Panc1 (cell line): ENCODE results near the gene LPP. TPM values are rescaled to one million over a fixed set of nuclear protein-coding genes. Genes with fewer than 3 reads are reported as not detected.

Experiments
- ATAC-seq: fragments of 200-7000 bp; cut with Tn5 transposase; 2 replicates; pipeline ENCODE4 v1.9.1; 2020; ENCODE audit warnings: mild to moderate bottlenecking, moderate library complexity
- BruUV-seq: library from RNA; stranded (reverse); fragments of 400-500 nt; replicated peaks from 2 replicates; lab custom pipeline; 2021; lab: Mats Ljungman, UMichigan
- CTCF ChIA-PET: fragments of 300-600 bp; sonication (Branson Sonifier 250); formaldehyde crosslinking; loops from one replicate; lab custom pipeline; 2022; ENCODE audit warnings: antibody characterized with exemption; lab: Charles Lee
- POLR2A ChIA-PET: fragments of 300-600 bp; sonication (Branson Sonifier 250); formaldehyde crosslinking; loops from one replicate; lab custom pipeline; 2022; ENCODE audit warnings: antibody characterized with exemption; lab: Charles Lee
- DNase-seq: peaks from one replicate; pipeline ENCODE4 v3.0.0-alpha.2; 2010; ENCODE audit warnings: low read depth, low spot score
- H3K27ac ChIP-seq: 2 replicates; pipeline ENCODE4 v1.5.1; 2011; ENCODE audit warnings: mild to moderate bottlenecking, low read length, inconsistent platforms
- H3K27me3 ChIP-seq: fragments of 200-500 bp; sonication (Bioruptor generic); 2 replicates; pipeline ENCODE4 v1.6.0; 2014; ENCODE audit warnings: low read length, inconsistent platforms; ENCODE audit not compliant: control insufficient read depth, insufficient read depth
- H3K36me3 ChIP-seq: fragments of 200-500 bp; sonication (Bioruptor generic); 2 replicates; pipeline ENCODE4 v1.5.1; 2014; ENCODE audit warnings: inconsistent platforms, mild to moderate bottlenecking, low read length, moderate library complexity; ENCODE audit not compliant: control insufficient read depth, insufficient read depth
- H3K4me1 ChIP-seq: 2 replicates; pipeline ENCODE4 v1.5.1; 2011; ENCODE audit warnings: inconsistent platforms, mild to moderate bottlenecking, low read length, moderate library complexity; ENCODE audit not compliant: control insufficient read depth, insufficient read depth
- H3K4me3 ChIP-seq, 2 experiments: 2 replicates each; pipeline ENCODE4 v1.5.1; 2011 to 2012; ENCODE audit warnings: low read depth in 2 of 2, low read length in 2 of 2, mild to moderate bottlenecking in 2 of 2, inconsistent platforms in 1 of 2, moderate library complexity in 1 of 2
- H3K9me3 ChIP-seq: fragments of 200-500 bp; sonication (Bioruptor generic); 2 replicates; pipeline ENCODE4 v1.5.1; 2014; ENCODE audit warnings: low read depth, mild to moderate bottlenecking, inconsistent platforms, low read length, moderate library complexity; ENCODE audit not compliant: control insufficient read depth, insufficient read depth
- CTCF ChIP-seq: fragments of 450-650 bp; IDR thresholded peaks from 2 replicates; pipeline ENCODE4 v1.5.1; 2017; ENCODE audit warnings: mild to moderate bottlenecking
- POLR2AphosphoS5 ChIP-seq: IDR thresholded peaks from 2 replicates; pipeline ENCODE4 v1.6.1; 2012; ENCODE audit warnings: mild to moderate bottlenecking, low read depth, low read length, moderate library complexity
- SIN3A ChIP-seq: IDR thresholded peaks from 2 replicates; pipeline ENCODE4 v1.6.1; 2012; ENCODE audit warnings: low read depth, mild to moderate bottlenecking, low read length, moderate library complexity, borderline replicate concordance; ENCODE audit not compliant: insufficient read depth
- TCF7L2 ChIP-seq: IDR thresholded peaks from 2 replicates; pipeline ENCODE4 v1.6.1; 2011; ENCODE audit warnings: mild to moderate bottlenecking, low read depth, low read length, inconsistent platforms
- in situ Hi-C: cut with HindIII; loops from 2 replicates; pipeline ENCODE4 v1.10.0; 2016; ENCODE audit warnings: low sequenced_read_pairs, low pct_unique_long_range_greater_than_20kb
- intact Hi-C: fragments of 100-400 bp; cut with micrococcal nuclease; formaldehyde crosslinking; loops from one replicate; pipeline ENCODE4 v1.10.0; 2022; ENCODE audit not compliant: unreplicated experiment
- total RNA-seq: library from RNA; stranded (reverse); gene quantifications from one replicate; pipeline ENCODE4 v1.2.1, GENCODE V29; 2021; ENCODE audit not compliant: unreplicated experiment
- TF ChIP-seq, protein P1 (sequence below), 2 experiments: IDR thresholded peaks; 2 replicates each; pipeline ENCODE4 v1.6.1; 2011 to 2012; ENCODE audit warnings: low read depth in 2 of 2, control low read depth in 1 of 2, low read length in 1 of 2, mild to moderate bottlenecking in 1 of 2, moderate library complexity in 1 of 2; ENCODE audit not compliant: insufficient read depth in 1 of 2

Gene LPP
- total RNA-seq, 1 experiment from 2014 or later, result 90.0 TPM

GRCh38 chr3:188268336-188268735 lies 114.4 kb downstream of the LPP start:
- no peaks in the 10 kb centered on the region for H3K36me3 ChIP-seq
- H3K27ac ChIP-seq, result peak overlapping the region; percentile 73
- CTCF ChIA-PET, result interaction anchor here (0.7 kb wide), 1 partner anchor 148 kb away, joined by 3 read pairs; no protein-coding TSS in a partner anchor
- intact Hi-C loops, result loop anchor here (10.0 kb wide), 1 partner anchor 114 kb away; the partner anchor contains the start of gene LPP
- DNase-seq (no peak), ATAC-seq (no peak)
- no peaks in the 10 kb centered on the region for H3K9me3 ChIP-seq
- in situ Hi-C loops, result no loop called here
- no TSS peak for BruUV-seq
- no peaks in the 10 kb centered on the region for H3K27me3 ChIP-seq
- H3K4me1 ChIP-seq, result peaks cover 93% of the 10 kb centered on the region
- TF ChIP-seq CTCF (no peak), SIN3A (no peak), POLR2AphosphoS5 (no peak), TCF7L2 (no peak)
- TF ChIP-seq, protein P1, sequence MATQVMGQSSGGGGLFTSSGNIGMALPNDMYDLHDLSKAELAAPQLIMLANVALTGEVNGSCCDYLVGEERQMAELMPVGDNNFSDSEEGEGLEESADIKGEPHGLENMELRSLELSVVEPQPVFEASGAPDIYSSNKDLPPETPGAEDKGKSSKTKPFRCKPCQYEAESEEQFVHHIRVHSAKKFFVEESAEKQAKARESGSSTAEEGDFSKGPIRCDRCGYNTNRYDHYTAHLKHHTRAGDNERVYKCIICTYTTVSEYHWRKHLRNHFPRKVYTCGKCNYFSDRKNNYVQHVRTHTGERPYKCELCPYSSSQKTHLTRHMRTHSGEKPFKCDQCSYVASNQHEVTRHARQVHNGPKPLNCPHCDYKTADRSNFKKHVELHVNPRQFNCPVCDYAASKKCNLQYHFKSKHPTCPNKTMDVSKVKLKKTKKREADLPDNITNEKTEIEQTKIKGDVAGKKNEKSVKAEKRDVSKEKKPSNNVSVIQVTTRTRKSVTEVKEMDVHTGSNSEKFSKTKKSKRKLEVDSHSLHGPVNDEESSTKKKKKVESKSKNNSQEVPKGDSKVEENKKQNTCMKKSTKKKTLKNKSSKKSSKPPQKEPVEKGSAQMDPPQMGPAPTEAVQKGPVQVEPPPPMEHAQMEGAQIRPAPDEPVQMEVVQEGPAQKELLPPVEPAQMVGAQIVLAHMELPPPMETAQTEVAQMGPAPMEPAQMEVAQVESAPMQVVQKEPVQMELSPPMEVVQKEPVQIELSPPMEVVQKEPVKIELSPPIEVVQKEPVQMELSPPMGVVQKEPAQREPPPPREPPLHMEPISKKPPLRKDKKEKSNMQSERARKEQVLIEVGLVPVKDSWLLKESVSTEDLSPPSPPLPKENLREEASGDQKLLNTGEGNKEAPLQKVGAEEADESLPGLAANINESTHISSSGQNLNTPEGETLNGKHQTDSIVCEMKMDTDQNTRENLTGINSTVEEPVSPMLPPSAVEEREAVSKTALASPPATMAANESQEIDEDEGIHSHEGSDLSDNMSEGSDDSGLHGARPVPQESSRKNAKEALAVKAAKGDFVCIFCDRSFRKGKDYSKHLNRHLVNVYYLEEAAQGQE (IDR thresholded peaks at IDR 0.05; ENCODE audit: insufficient read depth in 1 of 2, low read depth in 2 of 2, low read length in 1 of 2), result no peak
- POLR2A ChIA-PET, result no interaction called here
- H3K4me3 ChIP-seq, result no peak overlapping the region

DNA sequence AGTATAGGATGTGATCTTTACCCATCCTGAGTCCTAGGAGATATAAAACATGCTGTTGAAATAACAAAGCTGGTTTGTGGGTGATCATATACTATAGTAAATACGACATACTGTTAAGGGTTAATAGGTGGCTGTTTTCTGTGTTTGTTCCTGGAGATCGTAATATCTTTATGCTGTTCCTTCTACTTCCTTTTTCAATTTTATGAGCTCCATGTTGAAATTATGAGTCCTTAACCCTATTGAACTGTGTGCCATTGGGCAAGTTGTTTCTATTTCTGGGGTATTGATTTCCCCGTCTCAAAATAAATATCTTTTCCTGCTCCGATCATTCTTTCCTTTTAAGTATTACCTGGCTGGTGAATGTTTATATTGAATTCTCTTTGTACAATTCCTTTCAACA lies 115.1 kb downstream of the LPP start:
- no peak for TF ChIP-seq SIN3A
- TF ChIP-seq POLR2AphosphoS5, result no peak
- TF ChIP-seq, protein P1 (IDR thresholded peaks at IDR 0.05; ENCODE audit: insufficient read depth in 1 of 2, low read depth in 2 of 2, low read length in 1 of 2), result no peak
- TF ChIP-seq TCF7L2, result peak; percentile 16; the same call in 1 of the 2 replicates
- TF ChIP-seq CTCF, result no peak
- Histone ChIP-seq H3K36me3 (no peaks in the 10 kb centered on the region), H3K4me1 (peaks cover 87% of the 10 kb centered on the region), H3K4me3 (peak overlapping the region in 1 of 2 experiments; percentile 2; a peak in 1 of 4 replicates), H3K27me3 (no peaks in the 10 kb centered on the region), H3K9me3 (no peaks in the 10 kb centered on the region), H3K27ac (peak overlapping the region; percentile 73)
- no peak for DNase-seq
- ChIA-PET POLR2A (interaction anchor here (0.6 kb wide), 1 partner anchor 80 kb away, joined by 3 read pairs; no protein-coding TSS in a partner anchor), CTCF (no interaction called here)
- in situ Hi-C loops (no loop called here), intact Hi-C loops (loop anchor here (10.0 kb wide), 1 partner anchor 114 kb away; the partner anchor contains the start of gene LPP)
- no peak for ATAC-seq
- no TSS peak for BruUV-seq
